ENCODE results near the gene STPG3. TPM values are rescaled to one million over a fixed set of nuclear protein-coding genes. Genes with fewer than 3 reads are reported as not detected.
A peak's percentile ranks its signal among the peaks of the same experiment; 100 is the strongest.

The STPG3 gene
- total and polyA plus RNA-seq, 2 of the 13 experiments (the other 11 are each of a cell fraction or from before 2014, with no cell fraction given), result not detected

- TF ChIP-seq, protein P1, sequence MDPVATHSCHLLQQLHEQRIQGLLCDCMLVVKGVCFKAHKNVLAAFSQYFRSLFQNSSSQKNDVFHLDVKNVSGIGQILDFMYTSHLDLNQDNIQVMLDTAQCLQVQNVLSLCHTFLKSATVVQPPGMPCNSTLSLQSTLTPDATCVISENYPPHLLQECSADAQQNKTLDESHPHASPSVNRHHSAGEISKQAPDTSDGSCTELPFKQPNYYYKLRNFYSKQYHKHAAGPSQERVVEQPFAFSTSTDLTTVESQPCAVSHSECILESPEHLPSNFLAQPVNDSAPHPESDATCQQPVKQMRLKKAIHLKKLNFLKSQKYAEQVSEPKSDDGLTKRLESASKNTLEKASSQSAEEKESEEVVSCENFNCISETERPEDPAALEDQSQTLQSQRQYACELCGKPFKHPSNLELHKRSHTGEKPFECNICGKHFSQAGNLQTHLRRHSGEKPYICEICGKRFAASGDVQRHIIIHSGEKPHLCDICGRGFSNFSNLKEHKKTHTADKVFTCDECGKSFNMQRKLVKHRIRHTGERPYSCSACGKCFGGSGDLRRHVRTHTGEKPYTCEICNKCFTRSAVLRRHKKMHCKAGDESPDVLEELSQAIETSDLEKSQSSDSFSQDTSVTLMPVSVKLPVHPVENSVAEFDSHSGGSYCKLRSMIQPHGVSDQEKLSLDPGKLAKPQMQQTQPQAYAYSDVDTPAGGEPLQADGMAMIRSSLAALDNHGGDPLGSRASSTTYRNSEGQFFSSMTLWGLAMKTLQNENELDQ (CRISPR knock-in tag; IDR thresholded peaks at IDR 0.05; ENCODE audit: borderline replicate concordance), result no peak
- TF ChIP-seq BCL6 (CRISPR knock-in tag; IDR thresholded peaks at IDR 0.05) (peak; percentile 66), MXD4 (CRISPR knock-in tag; IDR thresholded peaks at IDR 0.05) (peak; percentile 62; the same call in 1 of the 2 replicates), ZNF251 (CRISPR knock-in tag; IDR thresholded peaks at IDR 0.05) (no peak), MZF1 (CRISPR knock-in tag; IDR thresholded peaks at IDR 0.05; ENCODE audit: borderline replicate concordance) (no peak), TAF1 (CRISPR knock-in tag; IDR thresholded peaks at IDR 0.05) (peak; percentile 56), ZNF329 (CRISPR knock-in tag; IDR thresholded peaks at IDR 0.05; ENCODE audit: low read depth) (0 out of 2 replicates have a peak, but pooled peaks have one; percentile 46), ZMAT3 (CRISPR knock-in tag; conservative IDR thresholded peaks at IDR 0.05) (no peak), ZBTB3 (CRISPR knock-in tag; IDR thresholded peaks at IDR 0.05; ENCODE audit: borderline replicate concordance, low read depth) (no peak), ATF2 (CRISPR knock-in tag; IDR thresholded peaks at IDR 0.05) (no peak), SRSF1 (optimal IDR thresholded peaks at IDR 0.05; ENCODE audit: low read depth, low read length) (no peak), ZNF562 (CRISPR knock-in tag; IDR thresholded peaks at IDR 0.05; ENCODE audit: borderline replicate concordance) (no peak), ZNF446 (CRISPR knock-in tag; IDR thresholded peaks at IDR 0.05) (no peak), ZNF670 (CRISPR knock-in tag; IDR thresholded peaks at IDR 0.05; ENCODE audit: borderline replicate concordance) (no peak), TEF (CRISPR knock-in tag; IDR thresholded peaks at IDR 0.05) (no peak), NR2F1 (CRISPR knock-in tag; IDR thresholded peaks at IDR 0.05) (peak in 1 of 2 experiments; percentile 43; a peak in 1 of 4 replicates)
- TF ChIP-seq, protein P2, sequence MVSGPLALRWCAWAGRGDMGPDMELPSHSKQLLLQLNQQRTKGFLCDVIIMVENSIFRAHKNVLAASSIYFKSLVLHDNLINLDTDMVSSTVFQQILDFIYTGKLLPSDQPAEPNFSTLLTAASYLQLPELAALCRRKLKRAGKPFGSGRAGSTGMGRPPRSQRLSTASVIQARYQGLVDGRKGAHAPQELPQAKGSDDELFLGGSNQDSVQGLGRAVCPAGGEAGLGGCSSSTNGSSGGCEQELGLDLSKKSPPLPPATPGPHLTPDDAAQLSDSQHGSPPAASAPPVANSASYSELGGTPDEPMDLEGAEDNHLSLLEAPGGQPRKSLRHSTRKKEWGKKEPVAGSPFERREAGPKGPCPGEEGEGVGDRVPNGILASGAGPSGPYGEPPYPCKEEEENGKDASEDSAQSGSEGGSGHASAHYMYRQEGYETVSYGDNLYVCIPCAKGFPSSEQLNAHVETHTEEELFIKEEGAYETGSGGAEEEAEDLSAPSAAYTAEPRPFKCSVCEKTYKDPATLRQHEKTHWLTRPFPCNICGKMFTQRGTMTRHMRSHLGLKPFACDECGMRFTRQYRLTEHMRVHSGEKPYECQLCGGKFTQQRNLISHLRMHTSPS (CRISPR knock-in tag; IDR thresholded peaks at IDR 0.05; ENCODE audit: low read depth), result peak; percentile 91
- TF ChIP-seq, protein P3, sequence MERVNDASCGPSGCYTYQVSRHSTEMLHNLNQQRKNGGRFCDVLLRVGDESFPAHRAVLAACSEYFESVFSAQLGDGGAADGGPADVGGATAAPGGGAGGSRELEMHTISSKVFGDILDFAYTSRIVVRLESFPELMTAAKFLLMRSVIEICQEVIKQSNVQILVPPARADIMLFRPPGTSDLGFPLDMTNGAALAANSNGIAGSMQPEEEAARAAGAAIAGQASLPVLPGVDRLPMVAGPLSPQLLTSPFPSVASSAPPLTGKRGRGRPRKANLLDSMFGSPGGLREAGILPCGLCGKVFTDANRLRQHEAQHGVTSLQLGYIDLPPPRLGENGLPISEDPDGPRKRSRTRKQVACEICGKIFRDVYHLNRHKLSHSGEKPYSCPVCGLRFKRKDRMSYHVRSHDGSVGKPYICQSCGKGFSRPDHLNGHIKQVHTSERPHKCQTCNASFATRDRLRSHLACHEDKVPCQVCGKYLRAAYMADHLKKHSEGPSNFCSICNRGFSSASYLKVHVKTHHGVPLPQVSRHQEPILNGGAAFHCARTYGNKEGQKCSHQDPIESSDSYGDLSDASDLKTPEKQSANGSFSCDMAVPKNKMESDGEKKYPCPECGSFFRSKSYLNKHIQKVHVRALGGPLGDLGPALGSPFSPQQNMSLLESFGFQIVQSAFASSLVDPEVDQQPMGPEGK (CRISPR knock-in tag; IDR thresholded peaks at IDR 0.05), result peak; percentile 84
- TF ChIP-seq, protein P4, sequence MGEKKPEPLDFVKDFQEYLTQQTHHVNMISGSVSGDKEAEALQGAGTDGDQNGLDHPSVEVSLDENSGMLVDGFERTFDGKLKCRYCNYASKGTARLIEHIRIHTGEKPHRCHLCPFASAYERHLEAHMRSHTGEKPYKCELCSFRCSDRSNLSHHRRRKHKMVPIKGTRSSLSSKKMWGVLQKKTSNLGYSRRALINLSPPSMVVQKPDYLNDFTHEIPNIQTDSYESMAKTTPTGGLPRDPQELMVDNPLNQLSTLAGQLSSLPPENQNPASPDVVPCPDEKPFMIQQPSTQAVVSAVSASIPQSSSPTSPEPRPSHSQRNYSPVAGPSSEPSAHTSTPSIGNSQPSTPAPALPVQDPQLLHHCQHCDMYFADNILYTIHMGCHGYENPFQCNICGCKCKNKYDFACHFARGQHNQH (CRISPR knock-in tag; IDR thresholded peaks at IDR 0.05), result peak; percentile 54; the same call in 1 of the 2 replicates
Observed at GRCh38 chr9:137218754-137219271, 32.3 kb upstream of the STPG3 start (continued).

Measured in HepG2 (cell line).